GM18511 (cell line): ENCODE data around the gene DCST1.
A peak's percentile ranks its signal among the peaks of the same experiment; 100 is the strongest.

ENCODE experiments used
- ATAC-seq: cut with Tn5 transposase; IDR thresholded peaks from one replicate; pipeline ENCODE4 v1.9.1; 2021; ENCODE audit warnings: mild to moderate bottlenecking, moderate library complexity; ENCODE audit not compliant: unreplicated experiment

DCST1 gene

DNA sequence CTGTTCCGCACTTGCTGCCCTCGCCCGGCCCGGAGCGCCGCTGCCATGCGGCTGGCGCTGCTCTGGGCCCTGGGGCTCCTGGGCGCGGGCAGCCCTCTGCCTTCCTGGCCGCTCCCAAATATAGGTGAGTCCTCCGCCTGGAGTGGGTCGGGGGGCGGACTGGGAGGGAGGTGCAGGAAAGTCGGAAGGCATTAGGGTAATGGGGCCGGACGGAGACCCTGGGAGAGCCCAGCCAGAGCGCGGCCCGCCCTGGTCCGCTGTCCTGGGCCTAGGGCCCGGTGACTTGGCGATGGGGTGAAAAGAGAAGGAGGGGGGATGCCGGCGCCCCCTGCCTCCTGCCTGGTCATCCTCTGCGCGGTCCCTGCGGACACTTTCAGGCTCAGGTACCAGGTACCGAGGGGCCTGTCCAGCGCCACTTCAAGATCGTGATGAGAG is 17.7 kb downstream of the DCST1 start:
- ATAC-seq, result no peak

DNA sequence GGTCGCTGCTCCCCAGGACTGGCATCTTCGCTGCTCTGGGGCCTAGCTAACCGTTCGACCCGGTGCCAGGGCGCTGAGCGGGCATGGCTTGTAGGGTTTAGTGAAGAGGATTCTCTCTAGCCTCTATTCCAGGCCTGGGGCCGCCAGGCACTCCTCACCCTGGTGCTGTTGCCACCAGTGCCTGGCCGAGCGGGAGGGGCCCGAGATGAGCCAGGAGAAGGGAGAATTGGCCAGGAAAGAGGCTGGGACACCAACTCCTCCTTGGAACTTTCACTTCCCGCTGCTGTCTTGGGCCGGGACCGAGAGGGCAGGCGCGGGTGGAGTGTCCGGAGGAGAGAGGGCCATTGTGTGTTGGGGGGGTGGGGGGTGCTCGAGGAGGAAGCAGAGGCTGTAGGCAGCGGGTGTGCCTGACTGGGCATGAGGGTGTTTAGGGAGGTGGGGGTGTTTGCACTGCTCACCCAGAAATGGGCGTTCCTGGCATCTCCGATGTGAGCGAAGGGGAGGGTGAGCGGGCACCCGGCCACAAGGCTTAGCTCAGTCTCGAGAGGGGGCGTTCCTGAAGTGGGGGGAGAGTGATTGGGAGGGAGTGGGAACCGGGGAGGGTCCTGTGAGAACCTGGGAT is 18.3 kb downstream of the DCST1 start:
- peak; percentile 28 for ATAC-seq

DNA sequence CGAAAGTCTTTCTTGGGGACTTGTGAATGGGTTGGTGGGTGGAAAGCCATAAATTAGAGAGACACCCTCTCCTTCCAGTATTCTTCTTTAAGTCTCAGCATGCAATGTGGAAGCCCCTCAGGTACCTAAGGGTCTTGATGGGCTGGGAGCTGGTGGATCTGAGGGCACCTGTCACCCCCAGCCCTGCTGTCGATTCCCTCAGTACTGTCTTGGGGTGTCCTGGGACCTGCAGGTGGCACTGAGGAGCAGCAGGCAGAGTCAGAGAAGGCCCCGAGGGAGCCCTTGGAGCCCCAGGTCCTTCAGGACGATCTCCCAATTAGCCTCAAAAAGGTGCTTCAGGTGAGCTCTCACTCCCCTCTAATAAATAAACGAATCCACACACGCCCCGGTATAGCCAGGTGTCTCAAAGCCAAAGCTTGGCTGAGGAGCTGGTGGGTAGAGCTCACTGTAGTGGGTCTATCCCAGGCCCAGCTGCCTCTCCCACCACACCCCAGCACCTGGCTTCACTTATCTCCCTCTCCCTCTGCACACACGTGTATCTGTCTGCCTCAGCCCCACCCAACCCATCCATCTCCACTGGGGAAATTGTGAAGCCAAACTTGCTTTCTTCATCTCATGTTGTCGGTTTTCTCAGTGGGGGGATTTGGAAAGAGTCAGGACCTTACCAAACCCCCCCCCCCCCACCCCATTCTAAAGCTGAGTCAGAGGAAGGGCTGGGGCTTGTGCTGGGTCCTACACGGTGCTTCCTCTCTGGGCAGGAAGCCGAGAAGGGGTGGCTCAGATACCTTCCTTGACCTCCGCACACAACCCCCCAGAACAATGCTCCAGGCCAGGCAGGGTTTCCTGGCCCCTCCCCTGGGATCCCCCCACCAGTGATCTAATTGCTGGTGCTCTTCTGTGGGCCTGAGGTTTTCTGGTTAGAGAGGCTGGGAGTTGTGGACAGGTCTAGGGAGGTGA is 19.1 kb downstream of the DCST1 start:
- ATAC-seq, result no peak

DNA sequence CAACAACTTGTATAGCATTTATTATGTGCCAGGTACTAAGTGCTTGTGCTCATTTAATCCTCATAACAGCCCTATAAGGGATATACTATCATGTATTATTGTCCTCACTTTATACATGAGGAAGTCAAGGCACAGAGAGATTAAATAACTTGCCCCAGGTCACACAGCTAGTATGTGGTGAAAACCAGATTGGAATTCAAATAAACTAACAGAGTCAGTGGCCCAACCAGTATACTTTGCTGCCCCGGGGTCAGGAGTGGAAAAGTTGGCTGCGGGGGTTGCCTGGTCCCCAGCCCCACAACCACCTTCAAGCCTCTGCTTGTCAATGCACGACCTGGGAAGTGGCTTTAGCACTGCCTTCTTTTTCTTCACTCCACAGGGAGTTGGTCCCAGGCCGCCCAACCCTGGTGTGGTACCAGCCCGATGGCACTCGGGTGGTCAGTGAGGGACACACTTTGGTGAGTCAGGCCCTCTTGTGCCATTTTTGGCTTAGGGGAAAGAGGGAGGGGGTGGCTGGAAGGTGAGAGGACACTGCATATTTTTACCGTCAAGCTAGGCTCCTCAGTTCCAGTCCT is 20.0 kb downstream of the DCST1 start:
- ATAC-seq, result no peak

DNA sequence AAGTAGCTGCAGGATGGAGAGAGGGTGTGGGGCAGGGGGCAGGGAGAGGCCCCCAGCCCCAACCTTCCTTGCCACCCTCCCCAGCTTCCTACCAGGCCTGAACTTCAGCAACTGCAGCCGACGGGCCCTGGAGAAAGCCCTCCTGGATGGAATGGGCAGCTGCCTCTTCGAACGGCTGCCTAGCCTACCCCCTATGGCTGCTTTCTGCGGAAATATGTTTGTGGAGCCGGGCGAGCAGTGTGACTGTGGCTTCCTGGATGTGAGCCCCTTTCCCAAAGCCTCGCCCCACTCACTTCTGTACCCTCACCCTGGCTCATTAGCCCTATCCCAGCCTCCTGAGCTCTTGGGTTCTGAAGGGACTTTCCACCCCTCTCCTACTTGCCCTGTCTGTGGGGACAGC is 23.5 kb downstream of the DCST1 start:
- ATAC-seq, result no peak

DNA sequence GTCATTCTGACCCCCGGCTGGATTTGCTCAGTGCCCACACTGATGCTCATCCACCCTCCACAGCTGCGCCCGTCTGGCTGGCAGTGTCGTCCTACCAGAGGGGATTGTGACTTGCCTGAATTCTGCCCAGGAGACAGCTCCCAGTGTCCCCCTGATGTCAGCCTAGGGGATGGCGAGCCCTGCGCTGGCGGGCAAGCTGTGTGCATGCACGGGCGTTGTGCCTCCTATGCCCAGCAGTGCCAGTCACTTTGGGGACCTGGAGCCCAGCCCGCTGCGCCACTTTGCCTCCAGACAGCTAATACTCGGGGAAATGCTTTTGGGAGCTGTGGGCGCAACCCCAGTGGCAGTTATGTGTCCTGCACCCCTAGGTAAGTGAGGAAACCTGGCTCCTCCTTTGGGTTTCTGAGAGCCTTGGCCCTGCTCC is 24.2 kb downstream of the DCST1 start:
- ATAC-seq, result no peak

DNA sequence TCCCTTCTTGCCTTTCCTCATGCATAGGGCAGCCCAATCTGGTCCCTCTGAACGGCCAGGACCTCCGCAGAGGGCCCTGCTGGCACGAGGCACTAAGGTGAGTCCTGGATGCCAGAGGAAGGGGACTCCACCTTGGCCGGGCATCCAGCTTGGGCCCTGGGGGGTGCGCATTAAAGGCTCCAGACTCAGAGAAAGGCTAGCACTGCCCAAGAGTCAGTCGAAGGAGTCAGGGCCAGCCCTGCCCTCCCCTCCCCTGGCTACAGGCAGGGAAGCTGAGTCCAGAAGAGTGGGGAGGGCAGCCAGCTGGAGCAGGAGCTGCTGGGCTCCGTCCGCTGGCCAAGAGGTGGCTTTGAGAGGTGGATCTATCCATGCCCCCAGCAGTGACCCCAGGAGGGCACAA is 27.1 kb downstream of the DCST1 start:
- no peak for ATAC-seq

DNA sequence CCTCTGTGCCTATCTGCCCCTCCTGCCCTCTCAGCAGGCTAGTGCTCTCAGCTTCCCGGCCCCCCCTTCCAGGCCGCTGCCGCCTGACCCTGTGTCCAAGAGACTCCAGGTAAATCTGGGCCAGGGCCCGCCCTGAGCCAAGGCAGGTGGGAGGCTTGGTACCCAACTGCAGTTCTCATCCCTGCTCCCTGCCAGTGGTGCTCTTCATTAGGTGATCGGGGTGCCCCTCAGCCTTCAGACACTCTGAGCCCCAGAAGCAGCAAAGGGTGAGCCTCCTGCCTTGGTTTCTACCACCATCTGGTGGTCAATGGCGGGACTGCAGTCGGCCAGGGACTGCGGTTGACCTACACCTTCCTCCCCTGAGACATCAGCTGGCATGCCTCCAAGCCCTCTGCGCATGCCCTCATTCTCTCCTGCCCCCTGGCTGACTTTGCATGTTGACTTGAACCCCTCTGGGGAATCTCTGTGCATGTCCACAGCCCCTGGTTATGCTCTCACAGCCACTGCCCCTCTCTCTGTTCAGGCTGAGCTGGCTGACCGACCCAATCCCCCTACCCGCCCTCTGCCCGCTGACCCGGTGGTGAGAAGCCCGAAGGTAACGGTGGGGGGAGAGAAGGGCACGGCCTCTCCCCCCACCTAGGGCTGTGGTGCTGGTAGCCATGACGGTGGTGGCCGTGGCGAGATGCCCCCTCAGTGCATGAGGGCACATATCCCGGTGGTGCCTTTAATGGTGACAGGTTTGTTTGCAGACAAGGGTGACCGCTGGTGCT is 27.9 kb downstream of the DCST1 start:
- peak; percentile 58 for ATAC-seq

DNA sequence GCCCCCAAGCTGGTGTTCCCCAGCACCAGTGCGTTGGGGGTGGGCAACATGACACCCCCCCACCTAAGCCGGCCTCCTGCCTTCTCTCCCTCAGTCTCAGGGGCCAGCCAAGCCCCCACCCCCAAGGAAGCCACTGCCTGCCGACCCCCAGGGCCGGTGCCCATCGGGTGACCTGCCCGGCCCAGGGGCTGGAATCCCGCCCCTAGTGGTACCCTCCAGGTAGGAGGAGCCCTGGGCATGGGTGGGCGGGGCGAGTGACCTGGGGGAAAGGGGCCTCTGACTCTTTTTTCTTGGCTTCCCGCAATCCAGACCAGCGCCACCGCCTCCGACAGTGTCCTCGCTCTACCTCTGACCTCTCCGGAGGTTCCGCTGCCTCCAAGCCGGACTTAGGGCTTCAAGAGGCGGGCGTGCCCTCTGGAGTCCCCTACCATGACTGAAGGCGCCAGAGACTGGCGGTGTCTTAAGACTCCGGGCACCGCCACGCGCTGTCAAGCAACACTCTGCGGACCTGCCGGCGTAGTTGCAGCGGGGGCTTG is 28.6 kb downstream of the DCST1 start:
- no peak for ATAC-seq

DNA sequence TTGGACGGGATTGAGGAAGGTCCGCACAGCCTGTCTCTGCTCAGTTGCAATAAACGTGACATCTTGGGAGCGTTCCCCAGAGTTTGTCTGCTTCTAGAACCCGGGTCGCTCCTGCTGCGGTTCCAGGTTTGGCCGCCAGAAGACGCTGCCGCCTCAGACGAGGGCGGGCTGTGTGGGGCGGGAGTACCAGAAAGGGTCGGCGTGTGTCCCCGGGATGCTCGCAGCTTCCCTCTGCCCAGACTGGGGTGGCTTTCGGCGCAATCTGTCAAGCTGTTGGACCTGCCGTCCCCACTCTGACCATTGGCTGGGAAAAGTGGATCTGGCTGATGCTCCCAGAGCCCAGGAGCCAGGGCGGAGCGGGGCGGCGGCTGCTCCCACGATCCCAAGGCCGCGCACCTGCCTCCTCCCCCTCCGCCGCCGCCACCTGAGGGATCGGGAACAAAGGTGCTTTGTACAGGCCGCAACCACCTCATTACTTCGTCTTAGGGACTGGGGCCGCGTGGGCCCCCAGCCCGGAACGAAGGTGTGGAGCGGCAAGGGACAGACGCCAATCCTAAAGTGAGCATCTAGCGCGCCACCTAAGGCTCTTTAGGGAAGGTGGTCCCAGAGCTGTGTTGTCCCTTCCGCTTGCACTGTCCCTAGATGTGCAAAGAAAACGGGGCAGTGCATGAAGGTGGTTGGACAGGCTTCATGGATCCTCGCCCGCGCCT is 29.2 kb downstream of the DCST1 start:
- no peak for ATAC-seq

DNA sequence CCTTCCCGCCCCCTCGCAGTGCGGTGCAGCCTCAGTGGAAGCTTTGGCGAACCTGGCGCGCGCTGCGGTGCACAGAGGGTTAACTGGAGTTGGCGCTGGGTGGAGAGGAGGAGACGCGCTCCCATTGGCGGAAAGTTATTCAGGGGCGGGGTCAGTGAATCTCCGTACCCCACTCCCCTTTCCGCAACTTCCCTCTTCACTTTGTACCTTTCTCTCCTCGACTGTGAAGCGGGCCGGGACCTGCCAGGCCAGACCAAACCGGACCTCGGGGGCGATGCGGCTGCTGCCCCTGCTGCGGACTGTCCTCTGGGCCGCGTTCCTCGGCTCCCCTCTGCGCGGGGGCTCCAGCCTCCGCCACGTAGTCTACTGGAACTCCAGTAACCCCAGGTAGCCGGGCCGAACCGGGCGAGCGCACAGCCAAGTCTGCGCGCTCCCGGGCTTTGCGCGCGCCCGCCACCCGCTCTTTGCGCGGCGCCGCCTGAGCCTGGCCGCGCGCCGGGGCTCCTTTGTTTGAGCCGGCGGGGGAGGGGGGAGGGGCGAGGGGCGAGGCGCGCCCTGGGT is 30.0 kb downstream of the DCST1 start, which contains the start of gene EFNA4:
EFNA4 (plus strand) TSS at position 191 of the 561 bp plus-strand sequence; CDS start at position 275, 84 bp downstream.
- peak; percentile 80 for ATAC-seq

DNA sequence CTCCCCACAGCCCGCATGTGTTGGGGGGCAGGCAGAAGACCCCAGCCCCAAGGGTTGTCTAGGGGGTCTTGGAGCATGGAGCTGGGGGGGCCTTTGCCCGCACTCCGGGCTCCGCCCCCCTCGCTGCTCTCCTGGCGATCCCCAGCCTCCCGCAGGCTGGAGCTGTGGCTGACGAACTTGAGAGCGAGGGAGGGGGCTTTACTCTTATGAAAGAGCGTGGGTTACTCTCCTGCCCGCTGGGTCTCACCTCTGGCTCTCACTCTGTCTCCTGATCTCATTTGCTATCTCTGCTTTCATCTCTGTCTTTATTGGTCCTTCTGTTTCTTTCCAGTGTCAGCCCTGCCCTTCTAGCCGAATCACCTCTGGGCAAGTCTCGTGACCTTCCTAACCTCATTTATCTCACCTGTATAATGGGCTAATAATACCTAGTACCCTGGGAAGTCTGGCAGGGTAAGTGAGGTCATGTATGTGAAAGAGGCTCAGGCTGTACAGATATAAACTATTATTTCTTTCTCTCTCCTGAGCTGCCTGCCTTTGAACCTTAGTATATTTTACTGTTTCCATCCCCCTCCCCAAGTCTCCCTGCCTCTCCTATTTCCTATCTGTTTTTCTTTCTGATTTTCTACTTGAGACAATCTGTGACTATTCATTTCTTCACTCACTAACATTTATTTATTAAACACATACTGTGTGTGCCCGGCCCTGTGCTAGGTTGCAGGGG is 30.6 kb downstream of the DCST1 start:
- ATAC-seq, result peak; percentile 9

DNA sequence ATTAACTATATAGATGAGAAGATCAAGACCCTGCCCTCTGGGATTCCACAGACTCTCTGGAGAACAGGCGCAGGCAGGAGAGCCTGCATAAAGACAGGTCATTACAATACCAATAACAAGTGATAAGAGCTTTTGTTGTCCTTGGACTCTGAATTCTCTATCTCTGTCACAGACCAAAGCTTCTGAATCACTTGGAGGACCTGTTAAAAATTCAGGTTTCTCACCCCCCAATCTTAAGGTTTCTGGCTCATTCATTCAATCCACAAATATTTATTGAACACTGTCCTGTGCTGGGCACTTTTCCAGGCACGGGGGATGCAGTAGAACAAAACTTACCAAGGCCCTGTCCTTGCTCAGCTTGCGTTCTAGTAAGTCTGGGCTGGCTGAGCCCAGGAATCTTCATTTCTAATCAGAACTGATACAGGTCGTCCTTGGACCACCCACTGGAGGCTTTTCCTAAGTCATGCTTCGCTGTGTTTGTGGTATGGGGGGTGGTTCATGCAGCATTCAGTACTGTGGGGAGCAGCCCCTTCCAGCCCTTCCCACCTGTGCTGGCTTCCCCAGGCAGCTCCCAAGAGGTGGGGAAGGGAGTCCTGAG is 31.3 kb downstream of the DCST1 start:
- no peak for ATAC-seq

DNA sequence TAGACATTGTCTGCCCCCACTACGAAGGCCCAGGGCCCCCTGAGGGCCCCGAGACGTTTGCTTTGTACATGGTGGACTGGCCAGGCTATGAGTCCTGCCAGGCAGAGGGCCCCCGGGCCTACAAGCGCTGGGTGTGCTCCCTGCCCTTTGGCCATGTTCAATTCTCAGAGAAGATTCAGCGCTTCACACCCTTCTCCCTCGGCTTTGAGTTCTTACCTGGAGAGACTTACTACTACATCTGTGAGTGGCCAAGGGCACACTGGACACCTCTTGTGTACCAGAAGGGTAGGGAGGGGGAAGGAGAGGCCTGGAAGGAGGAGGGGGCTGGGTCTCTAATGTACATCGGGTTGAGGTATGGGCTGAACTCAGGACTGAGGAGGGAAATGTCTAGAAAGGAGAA is 33.2 kb downstream of the DCST1 start:
- ATAC-seq, result no peak

DNA sequence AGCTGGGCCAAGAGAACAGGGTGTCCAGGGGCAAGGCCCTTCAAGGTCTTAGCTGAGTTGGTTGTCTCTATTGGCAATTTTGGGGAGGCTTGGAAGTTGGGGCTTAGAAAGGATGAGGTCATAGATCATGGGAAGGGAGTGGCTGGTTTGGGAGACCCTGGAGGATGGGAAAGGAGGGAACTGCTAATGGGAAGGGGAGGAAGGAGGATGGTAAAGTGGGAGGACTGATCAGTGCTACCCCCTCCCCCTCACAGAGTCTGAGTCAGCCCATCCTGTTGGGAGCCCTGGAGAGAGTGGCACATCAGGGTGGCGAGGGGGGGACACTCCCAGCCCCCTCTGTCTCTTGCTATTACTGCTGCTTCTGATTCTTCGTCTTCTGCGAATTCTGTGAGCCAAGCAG is 35.0 kb downstream of the DCST1 start:
- no peak for ATAC-seq

DNA sequence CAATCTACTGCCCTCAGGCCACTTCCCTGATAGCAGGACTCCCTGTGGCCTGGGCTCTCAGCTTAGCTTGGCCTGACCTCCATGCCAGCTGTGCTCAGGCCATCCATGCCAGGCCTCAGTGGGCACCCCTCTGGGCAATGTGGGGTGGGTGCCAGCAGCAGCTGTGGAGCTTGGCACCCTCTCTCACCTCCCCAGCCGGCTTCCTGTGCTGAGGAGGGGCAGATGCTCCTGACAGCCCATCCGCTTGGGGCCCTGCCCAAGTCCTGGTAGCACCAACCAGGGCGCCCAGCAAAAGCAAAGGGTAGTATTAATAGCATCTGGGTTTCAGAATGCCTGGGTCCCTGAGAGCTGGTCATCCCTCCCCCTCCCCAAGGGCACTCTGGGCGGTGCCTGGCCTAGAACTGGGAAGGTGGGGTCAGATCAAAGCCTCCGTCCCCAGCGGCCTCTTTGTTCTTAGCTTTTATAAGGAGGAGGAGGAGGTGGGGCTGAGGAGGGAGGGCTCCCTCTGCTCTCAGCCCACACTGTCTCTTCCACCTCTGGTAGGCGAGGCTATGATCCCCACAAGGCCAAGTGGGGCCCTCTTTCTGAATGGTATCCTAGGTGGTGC is 36.0 kb downstream of the DCST1 start:
- no peak for ATAC-seq

DNA sequence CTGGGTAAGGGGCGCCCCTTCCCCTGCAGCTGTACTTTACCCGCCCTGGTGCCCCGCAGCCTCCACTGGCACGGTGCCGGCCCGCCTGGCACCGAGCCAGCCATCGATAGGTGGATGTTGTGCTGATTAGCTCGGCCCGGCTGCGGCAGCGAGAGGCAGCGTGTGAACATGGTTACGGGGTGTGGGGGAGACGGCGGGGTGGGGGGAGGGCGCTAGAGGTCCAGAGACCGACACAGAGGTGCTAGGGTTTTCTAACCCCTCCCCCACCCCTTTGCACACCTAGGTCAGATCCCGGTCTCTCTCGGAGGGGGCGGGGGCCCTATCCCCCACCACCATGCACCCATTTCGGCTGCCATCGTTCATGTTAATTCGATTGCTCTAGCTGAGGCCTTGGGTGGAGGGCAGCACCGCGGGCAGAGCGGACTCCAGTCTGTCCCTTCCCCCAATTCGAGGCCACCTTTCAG is 36.6 kb downstream of the DCST1 start:
- no peak for ATAC-seq
